Liver (tissue), 9 donors: Measurements from ENCODE around the gene PAX7. TPM values are rescaled to one million over a fixed set of nuclear protein-coding genes. Genes with fewer than 3 reads are reported as not detected.
"Not testable (repeated sequence)": the region's sequence is repeated elsewhere in the genome, so short reads cannot be mapped to it uniquely, and the experiment has no call there.

Experiments used
- DNase-seq: peaks from one replicate; pipeline ENCODE4 v3.0.0-alpha.2; 2017; ENCODE audit warnings: low spot score
- H3K27ac ChIP-seq, 2 donors: one replicate each; pipeline ENCODE4 v1.7.0; 2013; ENCODE audit warnings: inconsistent platforms in 2 of 2, low read length in 2 of 2, control low read depth in 1 of 2, low read depth in 1 of 2, mild to moderate bottlenecking in 1 of 2
- H3K27me3 ChIP-seq, 4 donors: one replicate each; pipeline versions ENCODE4 v1.6.1 to v1.7.0; 2013; ENCODE audit warnings: low read length in 3 of 4, inconsistent platforms in 1 of 4, mild to moderate bottlenecking in 1 of 4, moderate library complexity in 1 of 4; ENCODE audit not compliant: control insufficient read depth in 4 of 4, insufficient read depth in 4 of 4
- H3K36me3 ChIP-seq, 4 donors: one replicate each; pipeline versions ENCODE4 v1.6.1 to v1.7.0; 2013; ENCODE audit warnings: low read length in 3 of 4, mild to moderate bottlenecking in 3 of 4, low read depth in 1 of 4, moderate library complexity in 1 of 4; ENCODE audit not compliant: control insufficient read depth in 4 of 4, insufficient read depth in 3 of 4
- H3K4me1 ChIP-seq, 4 donors: one replicate each; pipeline versions ENCODE4 v1.6.1 to v1.7.0; 2013; ENCODE audit warnings: low read length in 3 of 4, mild to moderate bottlenecking in 3 of 4, moderate library complexity in 1 of 4; ENCODE audit not compliant: control insufficient read depth in 4 of 4, insufficient read depth in 4 of 4
- H3K4me3 ChIP-seq, 3 donors: one replicate each; pipeline versions ENCODE4 v1.6.1 to v1.7.0; 2013; ENCODE audit warnings: low read length in 3 of 3, control low read depth in 1 of 3, low read depth in 1 of 3, mild to moderate bottlenecking in 1 of 3
- H3K9ac ChIP-seq, 2 donors: one replicate each; pipeline ENCODE4 v1.7.0; 2013; ENCODE audit warnings: low read length in 2 of 2, mild to moderate bottlenecking in 2 of 2, moderate library complexity in 2 of 2, control low read depth in 1 of 2, low read depth in 1 of 2
- H3K9me3 ChIP-seq, 4 donors: one replicate each; pipeline versions ENCODE4 v1.6.1 to v1.7.0; 2013; ENCODE audit warnings: low read length in 3 of 4; ENCODE audit not compliant: control insufficient read depth in 4 of 4
- ATF3 ChIP-seq: IDR thresholded peaks from 2 replicates; pipeline ENCODE4 v1.6.1; 2016; ENCODE audit warnings: antibody characterized with exemption
- CTCF ChIP-seq: fragments of 150-350 bp; IDR thresholded peaks from 2 replicates; pipeline ENCODE4 v1.5.1; 2017; ENCODE audit warnings: improper control_type of control experiment, low read depth, low read length; ENCODE audit not compliant: missing input control
- EGR1 ChIP-seq, 2 donors: IDR thresholded peaks; 2 replicates each; pipeline ENCODE4 v1.6.1; 2016 to 2018; ENCODE audit warnings: antibody characterized with exemption in 2 of 2, low read depth in 2 of 2
- FOXA1 ChIP-seq: IDR thresholded peaks from 2 replicates; pipeline ENCODE4 v1.6.1; 2016; ENCODE audit warnings: antibody characterized with exemption
- FOXA2 ChIP-seq: IDR thresholded peaks from 2 replicates; pipeline ENCODE4 v1.6.1; 2016; ENCODE audit warnings: antibody characterized with exemption
- GABPA ChIP-seq, 2 donors: IDR thresholded peaks in 1 of 2; conservative IDR thresholded peaks in 1 of 2; 2 replicates each; pipeline ENCODE4 v1.6.1; 2016; ENCODE audit warnings: antibody characterized with exemption in 2 of 2, mild to moderate bottlenecking in 1 of 2, moderate library complexity in 1 of 2
- HNF4A ChIP-seq, 2 donors: conservative IDR thresholded peaks; 2 replicates each; pipeline ENCODE4 v1.6.1; 2016; ENCODE audit warnings: antibody characterized with exemption in 2 of 2, mild to moderate bottlenecking in 2 of 2
- HNF4G ChIP-seq: IDR thresholded peaks from 2 replicates; pipeline ENCODE4 v1.6.1; 2016; ENCODE audit warnings: antibody characterized with exemption
- JUND ChIP-seq, 2 donors: IDR thresholded peaks; 2 replicates each; pipeline ENCODE4 v1.6.1; 2016; ENCODE audit warnings: antibody characterized with exemption in 2 of 2
- MAX ChIP-seq: IDR thresholded peaks from 2 replicates; pipeline ENCODE4 v1.6.1; 2016; ENCODE audit warnings: antibody characterized with exemption
- NR2F2 ChIP-seq: IDR thresholded peaks from 2 replicates; pipeline ENCODE4 v1.6.1; 2016; ENCODE audit warnings: antibody characterized with exemption
- RAD21 ChIP-seq, 2 donors: IDR thresholded peaks; 2 replicates each; pipeline ENCODE4 v1.6.1; 2016; ENCODE audit warnings: antibody characterized with exemption in 2 of 2, mild to moderate bottlenecking in 2 of 2
- REST ChIP-seq: IDR thresholded peaks from 2 replicates; pipeline ENCODE4 v1.6.1; 2016; ENCODE audit warnings: antibody characterized with exemption, mild to moderate bottlenecking
- RXRA ChIP-seq, 2 donors: IDR thresholded peaks; 2 replicates each; pipeline ENCODE4 v1.6.1; 2017 to 2018; ENCODE audit warnings: antibody characterized with exemption in 2 of 2, mild to moderate bottlenecking in 1 of 2
- SP1 ChIP-seq: IDR thresholded peaks from 2 replicates; pipeline ENCODE4 v1.6.1; 2018; ENCODE audit warnings: antibody characterized with exemption, mild to moderate bottlenecking
- TAF1 ChIP-seq: conservative IDR thresholded peaks from 2 replicates; pipeline ENCODE4 v1.6.1; 2016; ENCODE audit warnings: antibody characterized with exemption, mild to moderate bottlenecking
- YY1 ChIP-seq: IDR thresholded peaks from 2 replicates; pipeline ENCODE4 v1.6.1; 2016; ENCODE audit warnings: antibody characterized with exemption, mild to moderate bottlenecking
- ZBTB33 ChIP-seq: IDR thresholded peaks from 2 replicates; pipeline ENCODE4 v1.6.1; 2016; ENCODE audit warnings: antibody characterized with exemption
- WGBS: extraction: QIAGEN DNeasy Blood & Tissue Kit; methylation state at CpG from one replicate; pipeline ENCODE4 v1.1.7; 2013; 5-methylcytosine and 5-hydroxymethylcytosine counted together
- polyA plus RNA-seq, 2 donors: library from polyadenylated mRNA; stranded (reverse) in 1 of 2; unstranded in 1 of 2; fragments of 200-250 nt in 1 of 2; fragments of >200 nt in 1 of 2; fragmentation: Nextera tagmentation in 1 of 2; extraction: Ambion mirVana in 1 of 2; gene quantifications; one replicate each; pipeline versions ENCODE4 v1.2.1 to v1.2.3, GENCODE V29; 2013 to 2015
- total RNA-seq, 2 donors: library from RNA; depleted of rRNA; stranded (reverse); fragments of >200 nt; gene quantifications; one replicate each; pipeline ENCODE4 v1.2.3, GENCODE V29; 2014
- donor health status: healthy.
- donor health status: healthy.
- donor health status: healthy.
- donor health status: healthy.
- donor health status: healthy.

PAX7 gene
- total and polyA plus RNA-seq, 4 donors: not detected

GRCh38 chr1:18766328-18766727, 135.7 kb downstream of the PAX7 start:
- Histone ChIP-seq H3K4me3 (no peak overlapping the region), H3K27ac (no peak overlapping the region), H3K9ac (no peak overlapping the region), H3K9me3 (no peaks in the 10 kb centered on the region), H3K27me3 (peaks cover 0 to 9% (median 1%) of the 10 kb centered on the region in 4 donors), H3K36me3 (no peaks in the 10 kb centered on the region), H3K4me1 (no peaks in the 10 kb centered on the region)
- no peak for DNase-seq
- TF ChIP-seq CTCF: no peak
- TF ChIP-seq FOXA1: no peak
- TF ChIP-seq SP1: no peak
- no peak for TF ChIP-seq MAX
- TF ChIP-seq FOXA2: no peak
- TF ChIP-seq NR2F2: no peak
- TF ChIP-seq HNF4G: no peak
- no peak for TF ChIP-seq YY1
- TF ChIP-seq ATF3: no peak
- TF ChIP-seq EGR1 (IDR thresholded peaks at IDR 0.05; ENCODE audit: low read depth in 2 of 2): no peak
- TF ChIP-seq RXRA (IDR thresholded peaks at IDR 0.05): no peak
- TF ChIP-seq ZBTB33: no peak
- TF ChIP-seq GABPA (IDR thresholded peaks at IDR 0.05 in 1 of 2, conservative IDR thresholded peaks at IDR 0.05 in 1 of 2): no peak
- TF ChIP-seq JUND (IDR thresholded peaks at IDR 0.05): no peak
- no peak for TF ChIP-seq RAD21 (IDR thresholded peaks at IDR 0.05)
- no peak for TF ChIP-seq TAF1
- TF ChIP-seq HNF4A (conservative IDR thresholded peaks at IDR 0.05): no peak
- TF ChIP-seq REST: no peak
- WGBS: 72% methylated on average over 2 of the region's 2 CpGs

- not testable (repeated sequence) for H3K27me3 ChIP-seq, DNase-seq, H3K9ac ChIP-seq, H3K4me3 ChIP-seq, H3K27ac ChIP-seq, H3K4me1 ChIP-seq, H3K36me3 ChIP-seq, H3K9me3 ChIP-seq
- 63% methylated on average over 5 of the region's 5 CpGs for WGBS
These were observed 136.9 kb downstream of the PAX7 start for GRCh38 chr1:18767576-18767975.
